Jurkat, Clone E6-1 (cell line): ENCODE measurements around the gene CST3.

Experiments
- DNase-seq: peaks from one replicate; pipeline ENCODE4 v3.0.0-alpha.2; 2011; ENCODE audit warnings: low read depth, low spot score
- H3K4me3 ChIP-seq: 2 replicates; pipeline ENCODE4 v1.5.1; 2011; ENCODE audit warnings: mild to moderate bottlenecking, low read length, control low read depth, moderate library complexity

Gene CST3

DNA sequence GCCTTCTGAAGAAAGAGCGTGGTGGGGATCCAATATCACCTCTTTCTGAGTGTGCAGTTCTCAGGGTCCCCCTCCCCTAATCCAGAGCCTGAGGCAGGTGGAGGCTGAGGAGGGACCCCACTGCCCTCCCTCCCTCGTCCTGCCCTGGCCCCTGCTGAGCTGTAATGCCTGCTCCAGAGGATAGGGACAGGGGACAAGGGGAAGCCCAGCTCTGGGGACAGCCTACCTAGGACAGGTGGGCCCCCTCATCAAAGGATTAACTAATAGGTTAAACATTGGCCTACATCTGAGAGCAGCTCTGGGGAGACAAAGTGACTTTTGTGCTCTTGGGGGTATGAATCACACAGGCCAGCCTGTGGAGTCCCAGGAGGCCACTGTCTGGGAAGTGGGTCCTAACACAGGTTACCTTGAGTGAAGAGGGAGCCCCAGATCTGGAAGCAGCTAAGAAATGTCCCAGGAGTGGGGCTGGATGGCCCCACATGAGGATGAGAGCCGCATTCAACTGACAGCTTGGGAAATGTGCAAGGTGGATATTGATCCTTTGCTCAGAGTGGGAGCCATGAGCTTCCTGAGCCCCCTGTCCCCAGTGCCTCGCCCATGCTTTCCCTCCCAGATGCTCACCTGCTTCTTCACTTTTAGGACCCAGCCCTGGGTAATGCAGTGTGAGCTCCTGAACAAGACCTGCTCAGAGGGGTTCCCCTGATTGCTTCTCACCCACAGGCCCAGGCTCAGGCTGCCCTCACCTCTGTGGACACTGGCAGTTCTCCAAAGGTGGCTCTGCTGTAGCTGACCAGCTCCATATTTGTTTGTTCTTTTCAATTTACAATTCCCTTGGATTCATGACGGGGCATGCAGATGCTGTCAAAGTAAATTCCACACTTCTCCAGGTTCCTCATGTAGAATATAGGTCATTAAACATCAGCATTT is 51.7 kb downstream of the CST3 start:
- DNase-seq, result no peak
- no peak overlapping the region for H3K4me3 ChIP-seq

GRCh38 chr20:23585449-23585807 is 52.3 kb downstream of the CST3 start:
- no peak overlapping the region for H3K4me3 ChIP-seq
- no peak for DNase-seq

DNA sequence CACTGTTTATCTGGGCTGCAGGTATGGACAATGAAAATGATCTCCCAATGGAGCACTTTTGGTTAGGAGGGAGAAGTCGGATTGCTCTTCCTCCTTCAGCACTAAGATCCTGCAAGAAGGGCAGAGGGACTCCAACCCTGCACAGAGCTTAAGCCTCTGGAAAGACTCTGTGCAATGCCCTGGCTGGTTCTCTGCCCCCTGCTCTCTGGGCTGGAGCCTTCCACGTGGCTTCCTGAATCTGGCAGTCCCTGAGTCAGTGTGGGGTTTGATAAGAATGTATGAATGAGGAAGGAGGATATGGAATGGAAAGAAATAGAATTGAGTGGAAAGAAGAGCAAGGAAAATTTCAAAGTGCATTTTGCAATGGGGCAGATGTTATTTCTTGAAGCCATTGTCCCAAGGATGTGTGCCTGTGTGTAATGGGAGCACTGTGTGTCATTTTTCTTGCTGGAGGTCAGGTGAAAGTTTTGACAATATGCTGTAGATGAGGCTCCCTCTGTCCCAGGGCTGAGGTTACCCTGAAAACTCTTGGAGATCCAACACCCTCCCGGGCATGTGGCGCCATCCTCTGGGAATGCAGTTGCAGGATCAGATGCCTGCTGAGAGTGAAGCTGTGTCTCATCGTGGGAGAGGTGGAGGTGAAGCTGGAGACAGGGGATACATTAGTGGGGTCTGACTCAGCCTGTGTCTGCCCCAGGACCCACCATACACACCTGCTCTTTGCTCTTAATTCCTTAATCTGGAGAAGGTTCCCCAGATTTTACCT is 53.1 kb downstream of the CST3 start:
- no peak for DNase-seq
- H3K4me3 ChIP-seq, result no peak overlapping the region
